Hepatocyte (in vitro differentiated cells): Measurements from ENCODE around the gene CNTN4.

ENCODE experiments used
- CTCF ChIP-seq: fragments of 200-600 bp; sonication (generic); IDR thresholded peaks from 2 replicates; pipeline ENCODE4 v1.5.1; 2016; ENCODE audit warnings: antibody characterized with exemption, mild to moderate bottlenecking; ENCODE audit not compliant: poor library complexity
- EZH2 ChIP-seq: fragments of 200-600 bp; sonication (generic); IDR thresholded peaks from 2 replicates; pipeline ENCODE4 v1.6.1; 2016; ENCODE audit warnings: antibody characterized with exemption, mild to moderate bottlenecking, borderline replicate concordance
- EZH2phosphoT487 ChIP-seq: fragments of 200-600 bp; sonication (generic); IDR thresholded peaks from one replicate; pipeline ENCODE4 v1.6.1; 2018; ENCODE audit warnings: antibody characterized with exemption, mild to moderate bottlenecking, low read depth, moderate library complexity; ENCODE audit not compliant: unreplicated experiment, severe bottlenecking

- TF ChIP-seq CTCF: no peak
- no peak for TF ChIP-seq EZH2
- no peak for TF ChIP-seq EZH2phosphoT487
These were observed 822.8 kb downstream of the CNTN4 start for GRCh38 chr3:2921452-2921851.
